PFSK-1 (cell line): ENCODE results near the gene FSD2.

ENCODE experiments used
- FOXP2 ChIP-seq: optimal IDR thresholded peaks from 2 replicates; pipeline ENCODE3; 2011; ENCODE audit warnings: borderline replicate concordance, control low read depth, inconsistent platforms; ENCODE audit not compliant: insufficient read depth; ENCODE audit errors: extremely low read length, extremely low read depth
- POLR2AphosphoS5 ChIP-seq: IDR thresholded peaks from 2 replicates; pipeline ENCODE4 v1.6.1; 2012; ENCODE audit warnings: low read depth, mild to moderate bottlenecking, control low read depth, low read length, moderate library complexity
- REST ChIP-seq, 2 experiments: IDR thresholded peaks; 2 replicates each; pipeline versions ENCODE4 v1.6.1 to v1.8.0; 2011 to 2012; ENCODE audit warnings: low read depth in 2 of 2, low read length in 2 of 2, control low read depth in 1 of 2, inconsistent platforms in 1 of 2, mild to moderate bottlenecking in 1 of 2, moderate library complexity in 1 of 2; ENCODE audit not compliant: insufficient read depth in 1 of 2
- SIN3A ChIP-seq: IDR thresholded peaks from 2 replicates; pipeline ENCODE4 v1.6.1; 2012; ENCODE audit warnings: mild to moderate bottlenecking, low read length, moderate library complexity, borderline replicate concordance; ENCODE audit not compliant: insufficient read depth
- TAF1 ChIP-seq: IDR thresholded peaks from 2 replicates; pipeline ENCODE4 v1.6.1; 2012; ENCODE audit warnings: low read length, control low read depth, borderline replicate concordance; ENCODE audit not compliant: insufficient read depth

The FSD2 gene

GRCh38 chr15:82810061-82810889, 4.4 kb upstream of the FSD2 start:
- TF ChIP-seq TAF1 (0 out of 2 replicates have a peak, but pooled peaks have one; percentile 5), SIN3A (no peak), FOXP2 (peak; percentile 10), REST (IDR thresholded peaks at IDR 0.05; ENCODE audit: insufficient read depth in 1 of 2, low read depth in 2 of 2, low read length in 2 of 2) (no peak), POLR2AphosphoS5 (no peak)

- peak; percentile 78 for TF ChIP-seq POLR2AphosphoS5
- peak; percentile 88 for TF ChIP-seq TAF1
- no peak for TF ChIP-seq REST (IDR thresholded peaks at IDR 0.05; ENCODE audit: insufficient read depth in 1 of 2, low read depth in 2 of 2, low read length in 2 of 2)
- no peak for TF ChIP-seq SIN3A
- no peak for TF ChIP-seq FOXP2
Observed at GRCh38 chr15:82809308-82810060, 3.6 kb upstream of the FSD2 start, which contains the start of gene WHAMM. Gene WHAMM, plus strand, starts transcription at chr15:82809628. Its CDS starts 99 bp downstream, at chr15:82809727.

GRCh38 chr15:82808634-82809041, 2.8 kb upstream of the FSD2 start:
- TF ChIP-seq TAF1 (no peak), SIN3A (no peak), FOXP2 (no peak), POLR2AphosphoS5 (no peak), REST (IDR thresholded peaks at IDR 0.05; ENCODE audit: insufficient read depth in 1 of 2, low read depth in 2 of 2, low read length in 2 of 2) (no peak)

- TF ChIP-seq SIN3A, result no peak
- no peak for TF ChIP-seq FOXP2
- no peak for TF ChIP-seq TAF1
- no peak for TF ChIP-seq REST (IDR thresholded peaks at IDR 0.05; ENCODE audit: insufficient read depth in 1 of 2, low read depth in 2 of 2, low read length in 2 of 2)
- no peak for TF ChIP-seq POLR2AphosphoS5
Observed at GRCh38 chr15:82807920-82808633, 2.2 kb upstream of the FSD2 start.
